GM12801 (cell line): ENCODE results near the gene NLRP2B.

Source experiments
- CTCF ChIP-seq: IDR thresholded peaks from one replicate; pipeline ENCODE4 v1.5.1; 2011; ENCODE audit warnings: control low read depth; ENCODE audit not compliant: insufficient read length; ENCODE audit errors: extremely low read depth

Gene NLRP2B

GRCh38 chrX:57667010-57667409 is 13.1 kb downstream of the NLRP2B start:
- TF ChIP-seq CTCF = no peak

GRCh38 chrX:57655065-57655464 is 25.0 kb downstream of the NLRP2B start:
- TF ChIP-seq CTCF = no peak

GRCh38 chrX:57652705-57653104 is 27.4 kb downstream of the NLRP2B start:
- no peak for TF ChIP-seq CTCF

- no peak for TF ChIP-seq CTCF
Observed at GRCh38 chrX:57651169-57651919, 28.7 kb downstream of the NLRP2B start.

GRCh38 chrX:57647020-57647419 is 33.0 kb downstream of the NLRP2B start:
- TF ChIP-seq CTCF = no peak

- no peak for TF ChIP-seq CTCF
Observed at GRCh38 chrX:57643698-57644097, 36.4 kb downstream of the NLRP2B start.

GRCh38 chrX:57641338-57641737 is 38.7 kb downstream of the NLRP2B start:
- no peak for TF ChIP-seq CTCF
